Loucy (cell line): Measurements from ENCODE around the gene TMEM187.

Source experiments
- H2AFZ ChIP-seq: fragments of 200-600 bp; sonication (generic); 2 replicates; pipeline ENCODE4 v1.6.0; 2016; ENCODE audit warnings: antibody characterized with exemption, mild to moderate bottlenecking, low read length, moderate library complexity
- H3F3A ChIP-seq: fragments of 200-600 bp; 2 replicates; pipeline ENCODE4 v1.6.0; 2016; ENCODE audit warnings: antibody characterized with exemption, low read depth, mild to moderate bottlenecking
- H3K27me3 ChIP-seq: fragments of 200-600 bp; sonication (generic); 2 replicates; pipeline ENCODE4 v1.6.1; 2014; ENCODE audit warnings: low read length, mild to moderate bottlenecking; ENCODE audit not compliant: insufficient read depth, poor library complexity, severe bottlenecking
- H3K36me3 ChIP-seq: fragments of 200-600 bp; sonication (generic); 2 replicates; pipeline ENCODE4 v1.6.1; 2016; ENCODE audit warnings: low read length; ENCODE audit not compliant: insufficient read depth
- H3K4me1 ChIP-seq: fragments of 200-600 bp; sonication (generic); 2 replicates; pipeline ENCODE4 v1.5.1; 2014; ENCODE audit warnings: low read length, mild to moderate bottlenecking; ENCODE audit not compliant: insufficient read depth, poor library complexity, severe bottlenecking
- H3K4me2 ChIP-seq: fragments of 200-600 bp; sonication (generic); 2 replicates; pipeline ENCODE4 v1.6.0; 2014; ENCODE audit warnings: antibody characterized with exemption, low read length, low read depth, mild to moderate bottlenecking; ENCODE audit not compliant: poor library complexity, severe bottlenecking
- H3K4me3 ChIP-seq: fragments of 200-600 bp; sonication (generic); 2 replicates; pipeline ENCODE4 v1.5.1; 2014; ENCODE audit warnings: low read length, mild to moderate bottlenecking, mixed read lengths; ENCODE audit not compliant: poor library complexity, severe bottlenecking
- H3K79me2 ChIP-seq: fragments of 200-600 bp; sonication (generic); 2 replicates; pipeline ENCODE4 v1.6.1; 2014; ENCODE audit warnings: low read length; ENCODE audit not compliant: insufficient read depth
- H3K9ac ChIP-seq: fragments of 200-600 bp; sonication (generic); 2 replicates; pipeline ENCODE4 v1.6.0; 2014; ENCODE audit warnings: mild to moderate bottlenecking, low read depth, low read length, moderate library complexity; ENCODE audit not compliant: poor library complexity, severe bottlenecking
- H3K9me2 ChIP-seq: fragments of 200-600 bp; sonication (generic); replicated peaks from 2 replicates; pipeline ENCODE4 v1.6.1; 2016; ENCODE audit warnings: low read depth, low read length, mixed read lengths
- H3K9me3 ChIP-seq: fragments of 200-600 bp; sonication (generic); 2 replicates; pipeline ENCODE4 v1.6.1; 2014; ENCODE audit warnings: mild to moderate bottlenecking, antibody characterized with exemption, low read length, low read depth; ENCODE audit not compliant: insufficient read depth
- H4K20me1 ChIP-seq: fragments of 200-600 bp; sonication (generic); 2 replicates; pipeline ENCODE4 v1.6.0; 2014; ENCODE audit warnings: antibody characterized with exemption, low read length, mild to moderate bottlenecking; ENCODE audit not compliant: insufficient read depth, poor library complexity, severe bottlenecking
- EZH2phosphoT487 ChIP-seq: fragments of 200-600 bp; IDR thresholded peaks from 2 replicates; pipeline ENCODE4 v1.6.1; 2018; ENCODE audit warnings: antibody characterized with exemption, mild to moderate bottlenecking, moderate library complexity, borderline replicate concordance
- TF ChIP-seq, protein P1 (sequence below): fragments of 200-600 bp; sonication (generic); conservative IDR thresholded peaks from 2 replicates; pipeline ENCODE4 v1.5.1; 2014; ENCODE audit warnings: mild to moderate bottlenecking, antibody characterized with exemption, low read length

The TMEM187 gene

DNA sequence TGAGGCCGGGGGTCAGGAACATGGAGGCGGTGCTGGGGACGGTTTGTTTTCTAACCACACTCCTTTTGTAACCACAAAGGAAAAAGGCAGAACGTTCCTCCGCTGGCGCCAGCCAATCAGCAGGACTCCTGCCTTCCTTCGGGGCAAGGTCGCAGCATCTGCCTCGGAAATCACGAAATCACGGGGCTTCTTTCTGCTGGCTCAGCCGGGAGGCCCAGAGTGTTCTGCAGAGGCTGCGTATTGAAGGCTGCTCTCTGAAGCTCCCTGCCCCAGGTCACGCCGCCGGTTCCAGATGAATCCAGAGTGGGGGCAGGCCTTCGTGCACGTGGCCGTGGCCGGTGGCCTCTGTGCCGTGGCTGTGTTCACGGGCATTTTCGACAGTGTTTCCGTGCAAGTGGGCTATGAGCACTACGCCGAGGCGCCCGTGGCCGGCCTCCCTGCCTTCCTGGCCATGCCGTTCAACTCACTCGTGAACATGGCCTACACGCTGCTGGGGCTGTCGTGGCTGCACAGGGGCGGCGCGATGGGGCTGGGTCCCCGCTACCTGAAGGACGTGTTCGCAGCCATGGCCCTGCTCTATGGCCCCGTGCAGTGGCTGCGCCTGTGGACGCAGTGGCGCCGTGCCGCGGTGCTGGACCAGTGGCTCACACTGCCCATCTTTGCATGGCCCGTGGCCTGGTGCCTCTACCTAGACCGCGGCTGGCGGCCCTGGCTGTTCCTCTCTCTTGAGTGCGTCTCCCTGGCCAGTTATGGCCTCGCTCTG is 9.4 kb downstream of the TMEM187 start:
- Histone ChIP-seq H4K20me1 (no peaks in the 10 kb centered on the region), H3K9me3 (no peaks in the 10 kb centered on the region), H3K4me2 (peak overlapping the region; percentile 83), H3K79me2 (peaks cover 6% of the 10 kb centered on the region; the same call in 1 of the 2 replicates), H3K27me3 (no peaks in the 10 kb centered on the region), H3F3A (peaks cover 6% of the 10 kb centered on the region; the same call in 1 of the 2 replicates), H3K9me2 (no peaks in the 10 kb centered on the region), H3K9ac (peak overlapping the region; percentile 86), H3K4me1 (peaks cover 46% of the 10 kb centered on the region), H3K4me3 (peak overlapping the region; percentile 70), H3K36me3 (no peaks in the 10 kb centered on the region), H2AFZ (no peak overlapping the region)
- no peak for TF ChIP-seq EZH2phosphoT487
- TF ChIP-seq, protein P1, sequence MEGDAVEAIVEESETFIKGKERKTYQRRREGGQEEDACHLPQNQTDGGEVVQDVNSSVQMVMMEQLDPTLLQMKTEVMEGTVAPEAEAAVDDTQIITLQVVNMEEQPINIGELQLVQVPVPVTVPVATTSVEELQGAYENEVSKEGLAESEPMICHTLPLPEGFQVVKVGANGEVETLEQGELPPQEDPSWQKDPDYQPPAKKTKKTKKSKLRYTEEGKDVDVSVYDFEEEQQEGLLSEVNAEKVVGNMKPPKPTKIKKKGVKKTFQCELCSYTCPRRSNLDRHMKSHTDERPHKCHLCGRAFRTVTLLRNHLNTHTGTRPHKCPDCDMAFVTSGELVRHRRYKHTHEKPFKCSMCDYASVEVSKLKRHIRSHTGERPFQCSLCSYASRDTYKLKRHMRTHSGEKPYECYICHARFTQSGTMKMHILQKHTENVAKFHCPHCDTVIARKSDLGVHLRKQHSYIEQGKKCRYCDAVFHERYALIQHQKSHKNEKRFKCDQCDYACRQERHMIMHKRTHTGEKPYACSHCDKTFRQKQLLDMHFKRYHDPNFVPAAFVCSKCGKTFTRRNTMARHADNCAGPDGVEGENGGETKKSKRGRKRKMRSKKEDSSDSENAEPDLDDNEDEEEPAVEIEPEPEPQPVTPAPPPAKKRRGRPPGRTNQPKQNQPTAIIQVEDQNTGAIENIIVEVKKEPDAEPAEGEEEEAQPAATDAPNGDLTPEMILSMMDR = no peak

DNA sequence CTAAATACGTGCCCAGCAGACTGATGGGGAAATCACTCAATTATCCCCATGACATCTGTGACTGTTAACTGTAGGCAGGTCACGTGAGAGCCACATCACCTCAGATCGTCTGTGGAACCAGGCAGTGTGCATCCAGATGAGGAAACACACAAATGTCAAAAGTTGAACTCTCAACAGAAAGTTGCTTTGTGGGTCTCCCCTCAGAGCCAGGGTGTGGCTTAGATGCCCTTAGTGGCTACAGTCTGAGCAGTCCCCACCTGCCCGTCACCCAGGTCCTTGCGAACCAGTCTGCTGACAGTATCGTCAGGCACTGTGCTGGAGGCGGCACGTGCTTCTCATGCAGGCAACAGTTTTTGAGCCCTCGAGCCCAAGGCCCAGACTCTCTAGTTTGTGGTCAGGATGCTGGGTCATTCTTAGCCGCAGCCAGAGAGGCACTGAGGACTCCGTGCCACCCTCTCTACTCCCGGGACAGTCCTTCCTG is 10.8 kb downstream of the TMEM187 start:
- no peak for TF ChIP-seq EZH2phosphoT487
- H3K36me3 ChIP-seq = no peaks in the 10 kb centered on the region
- peak overlapping the region; percentile 63 for H3K4me3 ChIP-seq
- peaks cover 46% of the 10 kb centered on the region for H3K4me1 ChIP-seq
- no peaks in the 10 kb centered on the region for H4K20me1 ChIP-seq
- no peaks in the 10 kb centered on the region for H3K9me2 ChIP-seq
- no peaks in the 10 kb centered on the region for H3K9me3 ChIP-seq
- H3K79me2 ChIP-seq = peaks cover 6% of the 10 kb centered on the region; the same call in 1 of the 2 replicates
- H3K9ac ChIP-seq = peak overlapping the region; percentile 64
- H2AFZ ChIP-seq = no peak overlapping the region
- no peaks in the 10 kb centered on the region for H3K27me3 ChIP-seq
- H3K4me2 ChIP-seq = peak overlapping the region; percentile 83
- peaks cover 6% of the 10 kb centered on the region; the same call in 1 of the 2 replicates for H3F3A ChIP-seq

DNA sequence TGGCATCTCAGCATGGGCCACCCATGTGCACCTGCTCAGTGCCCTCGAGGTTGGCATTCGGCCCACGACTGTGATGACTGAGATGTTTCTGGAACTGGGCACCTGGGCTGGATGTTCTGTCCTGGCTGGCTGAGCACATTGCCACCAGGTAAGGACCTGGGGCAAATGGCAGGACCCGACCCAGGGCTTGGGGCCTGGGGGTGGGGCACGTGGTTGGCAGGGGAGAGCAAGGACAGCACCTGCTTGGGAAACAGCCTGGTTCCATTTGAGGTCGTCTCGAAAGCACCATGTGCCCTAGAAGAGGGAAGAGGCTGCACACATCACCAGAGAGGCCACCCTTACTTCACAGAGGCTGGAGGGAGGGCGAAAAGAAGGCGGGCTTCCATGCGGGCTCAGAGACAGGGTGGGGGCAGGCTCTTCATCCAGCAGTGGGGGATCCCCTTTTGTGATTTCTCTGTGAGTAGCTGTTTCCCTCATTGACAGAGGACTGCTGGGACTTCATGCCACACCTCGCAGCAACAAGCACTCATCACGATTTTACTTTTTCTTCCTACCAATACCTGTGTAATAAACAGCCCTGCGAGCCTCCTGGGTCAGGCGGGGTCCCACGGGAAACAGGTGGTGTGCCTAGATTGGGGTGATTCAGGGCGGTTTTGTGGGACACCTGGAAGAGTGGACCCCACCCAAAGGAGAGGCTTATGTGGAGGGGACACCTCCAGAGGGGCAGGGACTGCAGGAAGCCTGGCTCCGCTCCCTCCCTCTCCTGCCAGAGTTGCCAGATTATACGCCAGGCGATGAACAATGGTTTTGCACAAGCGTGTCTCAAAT is 12.0 kb downstream of the TMEM187 start:
- H3K9ac ChIP-seq = peak overlapping the region; percentile 52
- peaks cover 46% of the 10 kb centered on the region for H3K4me1 ChIP-seq
- H2AFZ ChIP-seq = no peak overlapping the region
- no peaks in the 10 kb centered on the region for H4K20me1 ChIP-seq
- peak overlapping the region; percentile 16 for H3K4me2 ChIP-seq
- peaks cover 6% of the 10 kb centered on the region; the same call in 1 of the 2 replicates for H3F3A ChIP-seq
- H3K27me3 ChIP-seq = no peaks in the 10 kb centered on the region
- no peak overlapping the region for H3K4me3 ChIP-seq
- no peaks in the 10 kb centered on the region for H3K9me2 ChIP-seq
- no peak for TF ChIP-seq EZH2phosphoT487
- TF ChIP-seq, protein P1 = no peak
- H3K36me3 ChIP-seq = no peaks in the 10 kb centered on the region
- no peaks in the 10 kb centered on the region for H3K9me3 ChIP-seq
- peaks cover 6% of the 10 kb centered on the region; the same call in 1 of the 2 replicates for H3K79me2 ChIP-seq
